DMS 273 (cell line): ENCODE results near the gene A1BG.
A peak's percentile ranks its signal among the peaks of the same experiment; 100 is the strongest.

Experiments used
- DNase-seq: peaks from one replicate; lab custom pipeline; 2025; ENCODE audit not compliant: unreplicated experiment; lab: John Stamatoyannopoulos, UW

The A1BG gene

GRCh38 chr19:58352760-58353671 is at the start of gene A1BG:
Gene A1BG (minus strand): TSS chr19:58353492. CDS start chr19:58353437, 55 bp downstream.
- no peak for DNase-seq

GRCh38 chr19:58401840-58402421 is 48.6 kb upstream of the A1BG start:
- peak; percentile 39 for DNase-seq

- DNase-seq = peak; percentile 100
These were observed 47.9 kb upstream of the A1BG start for GRCh38 chr19:58400916-58401839.

GRCh38 chr19:58400316-58400915 is 47.1 kb upstream of the A1BG start:
- peak; percentile 46 for DNase-seq

GRCh38 chr19:58399903-58400302 is 46.6 kb upstream of the A1BG start:
- no peak for DNase-seq

- DNase-seq = no peak
These were observed 45.3 kb upstream of the A1BG start for GRCh38 chr19:58398545-58398944.

- peak; percentile 53 for DNase-seq
These were observed 44.8 kb upstream of the A1BG start for GRCh38 chr19:58398087-58398486.

- peak; percentile 91 for DNase-seq
These were observed 44.3 kb upstream of the A1BG start for GRCh38 chr19:58397533-58398037.

GRCh38 chr19:58396691-58397532 is 43.6 kb upstream of the A1BG start:
- DNase-seq = no peak

GRCh38 chr19:58395979-58396627 is 42.8 kb upstream of the A1BG start:
- DNase-seq = peak; percentile 77

- peak; percentile 83 for DNase-seq
These were observed 42.1 kb upstream of the A1BG start, which contains the start of gene RNF225 for GRCh38 chr19:58395220-58395978. Gene RNF225 (plus strand): TSS chr19:58395656. CDS start chr19:58396090, 434 bp downstream.

- DNase-seq = peak; percentile 73
These were observed 41.5 kb upstream of the A1BG start for GRCh38 chr19:58394821-58395219.

- no peak for DNase-seq
These were observed 40.4 kb upstream of the A1BG start for GRCh38 chr19:58393725-58394033.

- no peak for DNase-seq
These were observed 39.8 kb upstream of the A1BG start for GRCh38 chr19:58392945-58393724.

GRCh38 chr19:58388175-58388526 is 34.9 kb upstream of the A1BG start:
- no peak for DNase-seq

GRCh38 chr19:58387338-58388174 is 34.3 kb upstream of the A1BG start:
- peak; percentile 88 for DNase-seq
